Measurements from ENCODE around the gene DCHS1.

GRCh38 chr11:6594142-6594768 is 61.4 kb downstream of the DCHS1 start:
- TF ChIP-seq CTCF (IDR thresholded peaks at IDR 0.05) (no peak), TEAD4 (CRISPR knock-in tag; IDR thresholded peaks at IDR 0.05) (no peak), ETV6 (CRISPR knock-in tag; IDR thresholded peaks at IDR 0.05) (no peak), NR2C2 (CRISPR knock-in tag; IDR thresholded peaks at IDR 0.05) (no peak), E2F5 (CRISPR knock-in tag; IDR thresholded peaks at IDR 0.05) (no peak), PREB (CRISPR knock-in tag; IDR thresholded peaks at IDR 0.05; ENCODE audit: borderline replicate concordance) (no peak), ATF3 (CRISPR knock-in tag; conservative IDR thresholded peaks at IDR 0.05) (no peak), NR3C1 (CRISPR knock-in tag; conservative IDR thresholded peaks at IDR 0.05; ENCODE audit: low read depth) (no peak), PRDM15 (CRISPR knock-in tag; IDR thresholded peaks at IDR 0.05) (no peak), ELF4 (CRISPR knock-in tag; IDR thresholded peaks at IDR 0.05; ENCODE audit: low read depth) (no peak), NFE2L1 (CRISPR knock-in tag; IDR thresholded peaks at IDR 0.05) (no peak), CBFB (CRISPR knock-in tag; IDR thresholded peaks at IDR 0.05; ENCODE audit: low read depth) (no peak), FOXJ3 (CRISPR knock-in tag; IDR thresholded peaks at IDR 0.05; ENCODE audit: borderline replicate concordance) (no peak)
